Activated gamma-delta T cell (primary cell): ENCODE measurements around the gene RB1.

Experiments
- DNase-seq: peaks from one replicate; lab custom pipeline; 2025; lab: John Stamatoyannopoulos, UW

RB1 gene

DNA sequence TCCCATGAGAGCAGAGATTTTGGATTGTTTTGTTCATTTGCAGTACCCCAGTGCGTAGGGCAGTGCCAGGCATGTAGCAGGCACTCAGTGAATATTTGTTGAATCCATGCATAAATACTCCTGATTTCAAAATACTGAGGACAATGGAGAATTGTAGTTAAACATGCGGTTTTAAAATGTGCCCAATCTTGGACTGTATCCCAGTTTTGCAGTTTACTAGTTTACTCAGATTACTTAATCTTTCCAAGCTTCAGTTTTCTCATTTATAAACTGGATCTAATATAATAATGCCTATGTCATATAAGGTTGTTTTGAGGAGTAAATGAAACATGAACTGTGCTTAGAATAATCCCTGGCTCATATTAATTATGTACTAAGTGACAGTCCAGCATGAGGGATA is 190.3 kb downstream of the RB1 start:
- DNase-seq: no peak

- no peak for DNase-seq
Measured at GRCh38 chr13:48494874-48495273, 191.3 kb downstream of the RB1 start.

GRCh38 chr13:48496271-48497161 is 193.0 kb downstream of the RB1 start:
- DNase-seq: no peak

GRCh38 chr13:48497669-48498068 is 194.1 kb downstream of the RB1 start:
- DNase-seq: no peak

GRCh38 chr13:48500652-48501197 is 197.2 kb downstream of the RB1 start:
- DNase-seq: no peak

GRCh38 chr13:48501705-48502104 is 198.2 kb downstream of the RB1 start:
- no peak for DNase-seq

DNA sequence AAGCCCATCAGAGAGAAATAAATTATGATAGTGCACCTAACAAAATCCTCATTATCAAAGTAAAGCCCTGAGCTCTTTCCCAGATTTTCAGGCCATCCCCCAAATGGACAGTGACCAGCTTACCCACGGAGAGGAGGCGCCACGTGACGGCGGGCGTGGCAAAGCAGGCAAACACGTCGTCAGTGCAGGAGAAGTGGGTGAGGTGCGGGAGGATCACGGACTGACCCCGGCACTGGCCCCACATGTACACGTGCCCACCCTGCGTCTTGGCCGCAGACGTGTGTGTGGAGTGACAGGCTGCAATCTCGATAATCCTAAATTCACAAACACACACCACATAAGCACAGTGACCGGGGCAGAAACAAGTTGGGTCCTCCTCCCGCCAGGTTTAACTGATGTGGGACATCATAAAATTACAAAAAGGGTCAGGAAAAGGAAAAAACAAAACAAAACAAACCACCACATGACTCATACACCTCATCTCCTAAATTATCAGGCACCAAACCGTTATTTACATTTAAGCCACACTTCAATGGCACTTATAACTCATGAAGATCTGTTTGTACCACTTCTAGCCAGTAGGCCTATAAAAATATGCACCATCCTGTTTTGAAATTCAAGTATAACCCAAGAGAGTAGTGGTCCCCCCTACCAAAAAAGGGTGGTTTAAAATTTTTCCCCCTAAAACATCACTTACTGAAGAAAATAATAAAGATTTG is 199.2 kb downstream of the RB1 start:
- no peak for DNase-seq

DNA sequence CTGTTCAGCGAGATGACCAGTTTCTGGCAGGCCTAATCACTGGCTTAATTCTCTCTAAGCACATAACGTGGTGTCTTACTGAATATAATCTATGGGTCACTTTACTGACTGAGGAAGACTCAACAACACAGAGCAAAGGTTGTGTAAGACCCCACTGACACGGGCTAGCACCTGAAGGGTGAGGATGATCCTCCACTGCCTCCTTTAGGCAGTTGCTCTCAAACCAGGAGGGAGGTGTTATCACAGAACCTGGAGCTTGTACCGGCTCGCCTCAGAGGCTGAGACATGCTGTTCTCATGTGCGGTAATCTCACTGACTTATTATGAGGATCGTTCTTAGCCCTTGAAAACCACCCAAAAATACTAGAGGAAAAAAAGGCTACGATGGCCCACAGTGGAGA is 201.1 kb downstream of the RB1 start:
- no peak for DNase-seq

GRCh38 chr13:48505012-48505411 is 201.5 kb downstream of the RB1 start:
- no peak for DNase-seq

DNA sequence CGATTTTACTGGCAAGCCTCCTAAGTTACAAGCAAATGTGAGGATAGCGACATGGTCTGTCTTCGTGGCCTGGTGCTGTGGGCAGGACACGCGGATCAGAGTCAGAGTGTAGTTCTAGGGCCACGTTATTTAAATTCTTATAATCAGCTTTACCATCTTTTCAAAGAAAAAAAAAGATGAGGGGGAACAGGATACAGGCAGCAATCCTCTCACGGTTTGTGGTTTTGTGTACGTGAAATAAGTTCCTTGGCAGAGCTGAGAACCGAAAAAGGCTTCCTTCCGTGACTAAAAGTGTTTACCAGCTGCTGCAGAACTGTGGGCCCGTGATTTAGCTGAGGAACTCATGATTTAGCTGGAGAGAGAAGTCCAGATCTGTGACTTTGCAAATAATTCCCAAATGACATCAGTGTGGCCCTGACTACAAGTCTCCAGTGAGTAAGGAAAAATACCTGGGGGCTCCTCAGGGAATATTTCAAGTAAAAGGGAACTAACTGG is 202.1 kb downstream of the RB1 start:
- DNase-seq: no peak

- no peak for DNase-seq
Measured at GRCh38 chr13:48506092-48506701, 202.6 kb downstream of the RB1 start.

DNA sequence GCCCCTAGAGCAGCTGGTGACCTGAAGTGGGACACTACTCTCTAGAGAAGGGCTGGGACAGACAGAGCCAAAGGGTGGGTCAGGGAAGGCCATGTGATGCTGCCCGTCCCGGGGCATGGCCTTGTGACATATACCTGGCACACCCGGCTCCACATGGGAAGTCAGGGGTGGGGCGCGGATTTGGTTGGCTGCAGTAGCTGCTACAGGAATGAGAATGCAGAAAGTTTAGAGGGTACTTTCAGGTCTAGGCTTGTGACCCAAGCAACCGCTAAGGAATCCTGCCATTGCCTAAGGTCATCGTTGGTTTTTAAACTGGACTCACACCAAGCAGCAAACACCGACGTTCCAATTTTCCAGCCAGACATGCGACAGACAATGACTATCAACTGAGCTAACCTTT is 203.5 kb downstream of the RB1 start:
- no peak for DNase-seq

GRCh38 chr13:48508011-48508410 is 204.5 kb downstream of the RB1 start:
- no peak for DNase-seq

DNA sequence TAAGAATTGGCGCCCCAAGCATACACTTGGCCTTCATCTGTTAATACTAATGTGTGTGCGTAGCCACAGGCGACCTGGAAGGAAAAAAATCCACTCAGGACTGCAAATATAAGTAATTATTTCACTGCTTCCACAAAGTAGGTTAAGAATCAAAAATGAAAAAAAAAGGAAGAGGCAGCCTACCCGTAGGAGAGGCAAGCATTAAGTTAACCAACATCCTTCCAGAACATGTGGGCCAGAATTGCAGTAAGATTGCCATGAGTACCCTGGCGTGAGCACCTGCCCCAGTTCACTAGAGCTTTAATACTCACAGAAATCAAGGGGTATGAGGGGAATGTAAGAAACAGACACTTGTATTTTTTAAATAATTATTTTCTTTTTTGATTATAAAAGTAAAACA is 207.1 kb downstream of the RB1 start:
- no peak for DNase-seq

DNA sequence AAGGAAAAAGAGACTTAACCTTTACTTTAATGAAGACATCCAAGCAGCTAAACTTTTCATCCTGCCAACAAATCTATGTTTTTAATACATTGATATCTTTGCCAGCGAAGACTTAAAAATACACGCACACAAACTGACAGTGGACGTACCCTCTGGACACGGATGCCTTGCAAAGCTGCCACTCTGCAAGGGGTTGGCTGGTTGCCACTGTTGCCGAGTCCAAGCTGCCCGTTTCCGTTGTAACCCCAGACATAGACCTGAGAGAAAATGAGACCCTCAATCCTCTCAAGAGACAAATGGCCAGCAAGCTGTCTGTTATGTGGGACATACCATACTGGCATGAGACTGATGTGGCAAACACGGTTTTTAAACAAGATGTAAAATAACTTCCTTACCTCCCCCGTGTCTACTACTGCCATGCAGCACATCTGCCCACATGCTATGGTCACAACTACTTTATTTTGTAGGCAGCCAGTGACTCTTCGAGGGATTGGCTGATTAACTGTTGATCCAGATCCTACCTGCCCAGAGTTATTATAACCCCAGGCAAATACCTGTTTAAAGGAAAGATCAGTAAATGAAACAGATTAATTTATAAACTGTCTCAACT is 208.2 kb downstream of the RB1 start:
- no peak for DNase-seq

DNA sequence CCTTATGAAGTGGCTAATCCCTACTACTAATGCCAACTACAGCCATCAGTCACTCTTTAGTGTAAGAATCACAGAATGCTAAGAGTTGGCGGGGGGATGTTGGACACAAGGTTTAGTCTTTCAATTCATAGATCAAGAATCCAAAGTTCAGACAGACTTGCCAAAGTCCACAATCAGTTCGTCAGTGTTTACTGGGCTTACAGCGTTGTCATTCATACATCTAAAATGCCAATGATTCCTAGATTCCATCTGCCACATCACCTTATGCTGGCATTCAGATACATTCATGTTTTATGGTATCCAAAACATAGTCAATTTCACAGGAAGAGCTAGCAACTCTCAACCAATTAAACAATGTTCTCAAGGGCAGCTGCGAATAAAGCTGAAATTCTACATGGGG is 211.2 kb downstream of the RB1 start:
- no peak for DNase-seq

DNA sequence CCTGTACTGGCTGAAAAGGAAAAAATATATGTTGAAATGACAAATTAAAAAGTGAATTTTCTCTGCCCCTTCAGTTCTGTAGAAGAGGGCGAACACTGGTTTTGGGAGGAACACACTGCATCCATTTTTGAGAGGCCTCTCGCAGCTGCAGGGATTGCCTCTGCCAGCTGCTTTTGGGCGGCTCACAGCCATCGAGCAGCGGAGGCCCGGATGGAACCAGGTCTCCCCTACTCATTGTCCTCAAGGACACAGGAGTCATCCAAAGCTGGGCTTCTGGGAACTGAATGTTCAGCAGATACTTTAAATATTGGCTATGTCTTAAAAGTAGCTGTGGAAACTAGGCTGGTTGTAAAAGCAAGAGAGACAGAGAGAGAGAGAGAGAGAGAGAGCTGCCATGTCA is 212.2 kb downstream of the RB1 start:
- no peak for DNase-seq

GRCh38 chr13:48518083-48518482 is 214.5 kb downstream of the RB1 start:
- DNase-seq: no peak

DNA sequence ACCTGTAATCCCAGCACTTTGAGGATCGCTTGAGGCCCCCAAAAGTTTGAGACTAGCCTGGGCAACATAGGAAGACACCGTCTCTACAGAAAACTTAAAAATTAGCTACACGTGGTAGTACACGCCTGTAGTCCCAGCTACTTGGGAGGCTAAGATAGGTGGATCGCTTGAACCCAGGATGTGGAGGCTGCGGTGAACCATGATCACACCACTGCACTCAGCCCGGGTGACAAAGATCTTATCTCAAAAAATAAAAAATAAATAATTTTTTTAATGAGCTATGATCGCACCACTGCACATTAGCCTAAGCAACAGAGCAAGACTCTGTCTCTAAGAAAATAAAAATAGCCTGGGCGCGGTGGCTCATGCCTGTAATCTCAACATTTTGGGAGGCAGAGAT is 222.7 kb downstream of the RB1 start:
- no peak for DNase-seq

- no peak for DNase-seq
Measured at GRCh38 chr13:48527955-48528354, 224.4 kb downstream of the RB1 start.

DNA sequence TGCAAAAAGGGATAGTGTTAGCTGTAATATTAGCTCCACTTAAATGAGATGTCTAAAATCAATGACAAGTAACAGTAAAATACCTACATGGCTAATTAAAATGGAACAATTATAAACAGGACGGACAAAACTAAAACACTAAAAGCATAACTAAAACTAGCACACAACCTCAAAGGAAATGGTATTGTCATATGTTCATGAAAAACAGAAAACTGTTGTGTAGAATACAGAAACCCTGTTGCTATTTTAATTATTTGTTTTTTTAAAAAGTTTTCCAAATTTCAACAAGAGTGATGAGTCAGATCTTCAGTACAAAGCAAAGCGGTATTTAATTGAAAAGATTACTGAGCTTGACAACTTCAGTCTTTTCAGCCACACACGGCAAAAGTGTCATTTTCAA is 225.2 kb downstream of the RB1 start:
- DNase-seq: no peak

DNA sequence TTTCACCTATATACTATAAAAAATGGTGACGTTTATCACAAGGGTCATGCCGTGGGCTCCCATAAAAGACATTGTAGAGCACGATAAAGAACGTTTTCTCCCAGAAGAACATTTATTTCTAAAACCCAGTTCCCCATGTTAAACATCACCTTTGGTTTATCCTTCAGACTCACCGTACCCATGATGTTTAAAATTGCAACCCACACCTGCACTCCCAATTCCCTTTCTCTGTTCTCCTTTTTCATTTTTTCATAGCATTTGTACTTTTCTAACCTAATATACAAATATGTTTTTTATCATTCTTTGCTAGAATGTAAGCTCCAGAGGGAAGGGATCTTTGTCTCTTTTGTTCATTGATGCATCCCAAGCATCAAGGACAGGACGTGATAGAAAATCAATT is 227.3 kb downstream of the RB1 start:
- DNase-seq: no peak
